ENCODE results near the gene SMOC2. TPM values are rescaled to one million over a fixed set of nuclear protein-coding genes. Genes with fewer than 3 reads are reported as not detected.

Gene SMOC2
- total and polyA plus RNA-seq, 2 experiments from 2014 or later = 1.9 to 3.2 TPM

- H3K27me3 ChIP-seq = no peaks in the 10 kb centered on the region
- H3K36me3 ChIP-seq = no peaks in the 10 kb centered on the region
- no peaks in the 10 kb centered on the region for H3K4me1 ChIP-seq (ENCODE audit: low read depth)
- no peak overlapping the region for H3K27ac ChIP-seq
- DNase-seq (ENCODE audit: low read depth in 1 of 2, low spot score in 1 of 2) = no peak
- no peak overlapping the region for H3K4me3 ChIP-seq
- no peaks in the 10 kb centered on the region for H3K9me3 ChIP-seq (ENCODE audit: low read depth)
- TF ChIP-seq CTCF (IDR thresholded peaks at IDR 0.05; ENCODE audit: low read depth, low read length) = no peak
These were observed 140.3 kb downstream of the SMOC2 start for GRCh38 chr6:168581236-168581635.

- no peak for DNase-seq (ENCODE audit: low read depth in 1 of 2, low spot score in 1 of 2)
- Histone ChIP-seq H3K9me3 (ENCODE audit: low read depth) (no peaks in the 10 kb centered on the region), H3K27me3 (no peaks in the 10 kb centered on the region), H3K27ac (no peak overlapping the region), H3K4me1 (ENCODE audit: low read depth) (no peaks in the 10 kb centered on the region), H3K4me3 (no peak overlapping the region), H3K36me3 (no peaks in the 10 kb centered on the region)
- TF ChIP-seq CTCF (IDR thresholded peaks at IDR 0.05; ENCODE audit: low read depth, low read length) = no peak
These were observed 140.7 kb downstream of the SMOC2 start for GRCh38 chr6:168581706-168582105.

GRCh38 chr6:168582571-168582981, 141.6 kb downstream of the SMOC2 start:
- no peaks in the 10 kb centered on the region for H3K27me3 ChIP-seq
- no peak for DNase-seq (ENCODE audit: low read depth in 1 of 2, low spot score in 1 of 2)
- no peak for TF ChIP-seq CTCF (IDR thresholded peaks at IDR 0.05; ENCODE audit: low read depth, low read length)
- no peaks in the 10 kb centered on the region for H3K4me1 ChIP-seq (ENCODE audit: low read depth)
- no peak overlapping the region for H3K4me3 ChIP-seq
- H3K36me3 ChIP-seq = no peaks in the 10 kb centered on the region
- H3K27ac ChIP-seq = no peak overlapping the region
- no peaks in the 10 kb centered on the region for H3K9me3 ChIP-seq (ENCODE audit: low read depth)

GRCh38 chr6:168583126-168583525, 142.1 kb downstream of the SMOC2 start:
- DNase-seq (ENCODE audit: low read depth in 1 of 2, low spot score in 1 of 2) = no peak

GRCh38 chr6:168583821-168584220, 142.8 kb downstream of the SMOC2 start:
- no peak for TF ChIP-seq CTCF (IDR thresholded peaks at IDR 0.05; ENCODE audit: low read depth, low read length)
- no peak for DNase-seq (ENCODE audit: low read depth in 1 of 2, low spot score in 1 of 2)
- Histone ChIP-seq H3K4me1 (ENCODE audit: low read depth) (no peaks in the 10 kb centered on the region), H3K9me3 (ENCODE audit: low read depth) (no peaks in the 10 kb centered on the region), H3K27ac (no peak overlapping the region), H3K27me3 (no peaks in the 10 kb centered on the region), H3K36me3 (no peaks in the 10 kb centered on the region), H3K4me3 (no peak overlapping the region)

More at GRCh38 chr6:168583126-168583525, 142.1 kb downstream of the SMOC2 start:
- Histone ChIP-seq H3K36me3 (no peaks in the 10 kb centered on the region), H3K9me3 (ENCODE audit: low read depth) (no peaks in the 10 kb centered on the region), H3K4me3 (no peak overlapping the region), H3K4me1 (ENCODE audit: low read depth) (no peaks in the 10 kb centered on the region), H3K27ac (no peak overlapping the region), H3K27me3 (no peaks in the 10 kb centered on the region)
- TF ChIP-seq CTCF (IDR thresholded peaks at IDR 0.05; ENCODE audit: low read depth, low read length) = no peak

GRCh38 chr6:168584249-168584648, 143.3 kb downstream of the SMOC2 start:
- no peaks in the 10 kb centered on the region for H3K36me3 ChIP-seq
- H3K27me3 ChIP-seq = no peaks in the 10 kb centered on the region
- no peak overlapping the region for H3K4me3 ChIP-seq
- no peaks in the 10 kb centered on the region for H3K9me3 ChIP-seq (ENCODE audit: low read depth)
- H3K27ac ChIP-seq = no peak overlapping the region
- peak in 1 of 2 donors; percentile 21 for DNase-seq (ENCODE audit: low read depth in 1 of 2, low spot score in 1 of 2)
- no peaks in the 10 kb centered on the region for H3K4me1 ChIP-seq (ENCODE audit: low read depth)
- TF ChIP-seq CTCF (IDR thresholded peaks at IDR 0.05; ENCODE audit: low read depth, low read length) = no peak

Measured in cardiac muscle cell (in vitro differentiated cells and primary cell).